ENCODE data around the gene MMP23B. TPM values are rescaled to one million over a fixed set of nuclear protein-coding genes. Genes with fewer than 3 reads are reported as not detected.

MMP23B gene
- total and polyA plus RNA-seq, 2 of the 8 experiments (the other 6 are each of a cell fraction or from before 2014, with no cell fraction given): 9.2 to 14.6 TPM

DNA sequence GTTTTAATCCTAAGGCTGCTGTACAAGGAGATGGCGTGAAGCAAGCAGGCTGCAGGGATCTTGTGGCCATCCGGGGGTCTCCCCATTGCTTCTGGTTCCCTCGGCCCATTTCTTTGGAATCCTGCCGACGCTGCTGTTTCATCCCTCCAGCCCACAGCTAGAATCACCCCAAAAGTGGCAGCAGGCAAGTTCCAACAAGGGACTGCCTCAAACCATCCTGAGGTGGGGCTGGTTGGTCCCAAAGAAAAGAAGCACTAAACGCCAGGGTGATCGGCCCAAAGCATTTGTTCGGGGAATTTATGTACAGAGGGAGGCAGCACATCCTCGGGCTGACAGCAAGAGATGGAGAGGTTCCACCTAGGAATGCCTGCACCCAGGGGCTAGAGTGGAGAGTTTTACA is 21.2 kb upstream of the MMP23B start:
- no peaks in the 10 kb centered on the region for H3K36me3 ChIP-seq (ENCODE audit: control insufficient read depth in 2 of 4, insufficient read depth in 4 of 4, low read length in 3 of 4)
- H3K4me3 ChIP-seq (ENCODE audit: extremely low read depth in 1 of 4, insufficient read depth in 2 of 4, low read depth in 3 of 4, low read length in 4 of 4): no peak overlapping the region
- no peak overlapping the region for H3K4me2 ChIP-seq (ENCODE audit: insufficient read depth in 1 of 2, low read depth in 2 of 2, low read length in 2 of 2)
- H2BK5ac ChIP-seq (ENCODE audit: low read depth, low read length): no peak overlapping the region
- H3K23me2 ChIP-seq (ENCODE audit: low read depth, low read length): peaks cover 2% of the 10 kb centered on the region; the same call in 1 of the 2 replicates
- ChIA-PET CTCF (ENCODE audit: partially characterized antibody) (interaction anchor here (0.6 kb wide), 1 partner anchor 33 kb away, joined by 3 read pairs; no protein-coding TSS in a partner anchor), POLR2A (ENCODE audit: partially characterized antibody) (interaction anchor here (0.9 kb wide), 1 partner anchor 18 kb away, joined by 3 read pairs; no protein-coding TSS in a partner anchor)
- no peak overlapping the region for H3K9ac ChIP-seq (replicated peaks in 1 of 4; ENCODE audit: extremely low read depth in 1 of 4, low read depth in 3 of 4, low read length in 3 of 4)
- no peak overlapping the region for H3K23ac ChIP-seq (ENCODE audit: insufficient read length)
- H3K79me1 ChIP-seq (ENCODE audit: low read depth, low read length): peaks cover 3% of the 10 kb centered on the region
- no peak overlapping the region for H2BK12ac ChIP-seq (ENCODE audit: low read depth, low read length)
- peaks cover 0 to 5% (median 2%) of the 10 kb centered on the region in 4 experiments; a peak in 2 of 7 replicates for H3K4me1 ChIP-seq (replicated peaks in 1 of 4; ENCODE audit: control insufficient read depth in 3 of 4, insufficient read depth in 4 of 4, low read length in 3 of 4)
- H3K79me2 ChIP-seq (ENCODE audit: control insufficient read depth in 1 of 2, insufficient read depth in 2 of 2, low read length in 2 of 2): peaks cover 0 to 13% of the 10 kb centered on the region in 2 experiments; a peak in 2 of 4 replicates
- no peak overlapping the region for H2BK120ac ChIP-seq (replicated peaks; ENCODE audit: low read depth, low read length)
- DNase-seq (ENCODE audit: low read depth in 1 of 2, low spot score in 2 of 2) (no peak), FAIRE-seq (no peak)
- H3K18ac ChIP-seq (ENCODE audit: extremely low read depth, low read length): no peak overlapping the region
- H3K27me3 ChIP-seq (replicated peaks in 1 of 4; ENCODE audit: control insufficient read depth in 3 of 4, extremely low read depth in 1 of 4, insufficient read depth in 3 of 4, low read length in 3 of 4): no peaks in the 10 kb centered on the region
- 86% methylated on average over 9 of the region's 9 CpGs; no CpG with 5 or more reads in 1 of the 2 experiments for WGBS, 2 experiments (ENCODE audit: extremely low coverage in 1 of 2, insufficient coverage in 1 of 2, insufficient read length in 1 of 2, insufficient replicate concordance in 2 of 2, low coverage in 1 of 2, low lambda C conversion rate in 2 of 2, missing lambda C conversion rate in 1 of 2)
- peaks cover 0 to 10% of the 10 kb centered on the region in 2 experiments for H4K20me1 ChIP-seq (replicated peaks in 1 of 2; ENCODE audit: control insufficient read depth in 1 of 2, insufficient read depth in 2 of 2, low read length in 2 of 2)
- no peak overlapping the region for H3K27ac ChIP-seq (ENCODE audit: low read depth, low read length)
- H3K56ac ChIP-seq (replicated peaks; ENCODE audit: insufficient read length, low read depth, low read length): no peak overlapping the region
- no peak overlapping the region for H4K91ac ChIP-seq (replicated peaks; ENCODE audit: insufficient read length, low read length)
- no peak overlapping the region for H4K5ac ChIP-seq (ENCODE audit: insufficient read length, low read depth, low read length)
- H2AFZ ChIP-seq (ENCODE audit: low read length): no peak overlapping the region
- H4K8ac ChIP-seq (ENCODE audit: extremely low read depth, insufficient read depth, low read length): no peak overlapping the region
- H2BK15ac ChIP-seq (ENCODE audit: low read length): no peak overlapping the region
- H3K9me3 ChIP-seq (ENCODE audit: insufficient read depth in 2 of 2, low read depth in 1 of 2, low read length in 1 of 2): no peaks in the 10 kb centered on the region
- no peak overlapping the region for H2AK5ac ChIP-seq (ENCODE audit: low read depth, low read length)
- no peak for TF ChIP-seq SRF (IDR thresholded peaks at IDR 0.05; ENCODE audit: low read depth, low read length)
- no peak for TF ChIP-seq BACH1 (IDR thresholded peaks at IDR 0.05; ENCODE audit: low read length)
- no peak for TF ChIP-seq BCL11A (IDR thresholded peaks at IDR 0.05; ENCODE audit: low read depth in 2 of 2, low read length in 2 of 2)
- no peak for TF ChIP-seq GABPA (IDR thresholded peaks at IDR 0.05; ENCODE audit: borderline replicate concordance, insufficient read depth, low read length)
- no peak for TF ChIP-seq ASH2L (IDR thresholded peaks at IDR 0.05; ENCODE audit: low read length)
- TF ChIP-seq SP2 (IDR thresholded peaks at IDR 0.05; ENCODE audit: low read length): no peak
- no peak for TF ChIP-seq KDM5A (IDR thresholded peaks at IDR 0.05; ENCODE audit: low read length)
- TF ChIP-seq POU5F1 (IDR thresholded peaks at IDR 0.05; ENCODE audit: low read depth, low read length): no peak
- no peak for TF ChIP-seq KDM1A (IDR thresholded peaks at IDR 0.05; ENCODE audit: borderline replicate concordance, low read length)
- no peak overlapping the region for H3K14ac ChIP-seq (ENCODE audit: insufficient read length)
- H3K4ac ChIP-seq (replicated peaks; ENCODE audit: insufficient read length, low read depth, low read length): no peak overlapping the region
- no peak overlapping the region for H2BK20ac ChIP-seq (ENCODE audit: low read length)
